Left lung (tissue), 14 donors: ENCODE measurements around the gene ARHGDIG. TPM values are rescaled to one million over a fixed set of nuclear protein-coding genes. Genes with fewer than 3 reads are reported as not detected.
A peak's percentile ranks its signal among the peaks of the same experiment; 100 is the strongest.

Source experiments
- ATAC-seq: fragments of 200-7000 bp; cut with Tn5 transposase; one replicate; pipeline ENCODE4 v1.9.1; 2020; ENCODE audit warnings: moderate library complexity
- DNase-seq, 4 donors: peaks; one replicate each; pipeline ENCODE4 v3.0.0-alpha.2; 2013 to 2020
- H3K27ac ChIP-seq, 2 donors: fragments of 200-600 bp; sonication (generic) in 1 of 2; one replicate each; pipeline versions ENCODE4 v1.5.0 to v1.8.0; 2020 to 2021
- H3K27me3 ChIP-seq, 2 donors: fragments of 200-600 bp; sonication (generic) in 1 of 2; one replicate each; pipeline versions ENCODE4 v1.5.0 to v1.8.0; 2020 to 2021
- H3K36me3 ChIP-seq, 2 donors: fragments of 200-600 bp; sonication (generic) in 1 of 2; one replicate each; pipeline versions ENCODE4 v1.5.0 to v1.8.0; 2020 to 2021
- H3K4me1 ChIP-seq, 2 donors: fragments of 200-600 bp; one replicate each; pipeline ENCODE4 v1.8.0; 2021
- H3K4me3 ChIP-seq, 2 donors: fragments of 200-600 bp; sonication (generic) in 1 of 2; one replicate each; pipeline versions ENCODE4 v1.5.0 to v1.8.0; 2020 to 2021; ENCODE audit warnings: mild to moderate bottlenecking in 1 of 2
- H3K9me3 ChIP-seq, 2 donors: fragments of 200-600 bp; sonication (generic) in 1 of 2; one replicate each; pipeline versions ENCODE4 v1.5.0 to v1.8.0; 2020 to 2021
- intact Hi-C, 2 donors: fragments of 100-400 bp; cut with DNase I; formaldehyde crosslinking; loops; one replicate each; pipeline versions ENCODE4 v1.11.2 to v1.14.2; 2022
- long read RNA-seq, 12 donors: library from polyadenylated mRNA in 2 of 12; unstranded in 2 of 12; transcript quantifications; one replicate each; pipeline ENCODE4 v2.0.0 and lab custom pipeline, GENCODE V29; 2019 to 2026
- polyA plus RNA-seq, 6 donors: library from polyadenylated mRNA; unstranded; fragments of 120-200 nt; gene quantifications; one replicate each; pipeline ENCODE4 v1.2.1, GENCODE V29; 2013; ENCODE audit not compliant: insufficient read length in 6 of 6
- total RNA-seq, 2 donors: library from RNA; stranded (reverse); fragmentation: NEBNext Ultra II Directional; extraction: Animal tissue kit (Norgen Biotek cat#: 25700); gene quantifications; one replicate each; pipeline ENCODE4 v1.2.1, GENCODE V29; 2021
- TF ChIP-seq, protein P1 (sequence below), 2 donors: fragments of 200-600 bp; sonication (generic) in 1 of 2; IDR thresholded peaks; one replicate each; pipeline versions ENCODE4 v1.5.0 to v1.8.0; 2021; ENCODE audit warnings: antibody characterized with exemption in 2 of 2
- donor health status: DM: no; HTN: yes; CAD: no.
- donor health status: DM: no; HTN: no; CAD: no.

Gene ARHGDIG
- total RNA-seq (1 to 10 TPM; 1.0 to 1.1 TPM), polyA plus RNA-seq (1 to 10 TPM in 2 of 6 donors, under 1 TPM in 3, not detected in 1; 0.52 to 2.6 (median 0.97) TPM)
- long read RNA-seq, donor 1, partial matches to known transcripts: 0 of 2 reads
- long read RNA-seq, donor 1, other reads (novel, unspliced or antisense): 0 of 2 reads
- long read RNA-seq, donor 2: 0 reads
- long read RNA-seq, donor 3: 0 reads
- long read RNA-seq, donor 4: 0 reads
- long read RNA-seq, donor 5: 0 reads
- long read RNA-seq, donor 6: 0 reads
- long read RNA-seq, donor 7: 0 reads
- long read RNA-seq, donor 8: 0 reads
- long read RNA-seq, donor 9: 0 reads
- long read RNA-seq, donor 10: 0 reads
- long read RNA-seq, donor 11: 0 reads
- long read RNA-seq, donor 12: 0 reads

DNA sequence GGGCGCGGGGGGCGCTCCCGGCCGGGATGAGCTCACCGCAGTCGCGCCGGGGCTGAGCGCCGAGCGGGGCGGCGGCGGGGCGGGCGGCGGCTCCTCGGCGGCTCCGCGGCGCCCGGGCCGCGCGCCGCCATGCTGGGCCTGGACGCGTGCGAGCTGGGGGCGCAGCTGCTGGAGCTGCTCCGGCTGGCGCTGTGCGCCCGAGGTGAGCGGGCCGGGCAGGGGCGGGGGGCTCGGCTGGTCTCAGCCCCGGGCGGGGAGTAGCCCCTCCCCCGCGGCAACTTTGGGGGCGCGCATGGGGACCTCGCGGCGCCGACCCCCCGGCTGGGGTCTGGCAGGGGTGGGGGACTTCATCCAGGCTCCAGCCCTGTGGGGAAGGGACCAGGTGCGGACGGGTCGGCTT is at the start of gene ARHGDIG:
TSS of gene ARHGDIG (plus strand) at position 40 of the 400 bp plus-strand sequence. CDS start at position 130, 90 bp downstream.
- Histone ChIP-seq H3K36me3 (no peaks in the 10 kb centered on the region), H3K4me3 (no peak within 1 kb of the TSS), H3K27me3 (peaks cover 17 to 78% of the 10 kb centered on the region in 2 donors), H3K27ac (no peak within 1 kb of the TSS), H3K9me3 (no peaks in the 10 kb centered on the region), H3K4me1 (peaks cover 6 to 13% of the 10 kb centered on the region in 2 donors)
- ATAC-seq: no peak
- DNase-seq: no peak
- intact Hi-C loops: no loop called here
- TF ChIP-seq, protein P1, sequence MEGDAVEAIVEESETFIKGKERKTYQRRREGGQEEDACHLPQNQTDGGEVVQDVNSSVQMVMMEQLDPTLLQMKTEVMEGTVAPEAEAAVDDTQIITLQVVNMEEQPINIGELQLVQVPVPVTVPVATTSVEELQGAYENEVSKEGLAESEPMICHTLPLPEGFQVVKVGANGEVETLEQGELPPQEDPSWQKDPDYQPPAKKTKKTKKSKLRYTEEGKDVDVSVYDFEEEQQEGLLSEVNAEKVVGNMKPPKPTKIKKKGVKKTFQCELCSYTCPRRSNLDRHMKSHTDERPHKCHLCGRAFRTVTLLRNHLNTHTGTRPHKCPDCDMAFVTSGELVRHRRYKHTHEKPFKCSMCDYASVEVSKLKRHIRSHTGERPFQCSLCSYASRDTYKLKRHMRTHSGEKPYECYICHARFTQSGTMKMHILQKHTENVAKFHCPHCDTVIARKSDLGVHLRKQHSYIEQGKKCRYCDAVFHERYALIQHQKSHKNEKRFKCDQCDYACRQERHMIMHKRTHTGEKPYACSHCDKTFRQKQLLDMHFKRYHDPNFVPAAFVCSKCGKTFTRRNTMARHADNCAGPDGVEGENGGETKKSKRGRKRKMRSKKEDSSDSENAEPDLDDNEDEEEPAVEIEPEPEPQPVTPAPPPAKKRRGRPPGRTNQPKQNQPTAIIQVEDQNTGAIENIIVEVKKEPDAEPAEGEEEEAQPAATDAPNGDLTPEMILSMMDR (IDR thresholded peaks at IDR 0.05): no peak

DNA sequence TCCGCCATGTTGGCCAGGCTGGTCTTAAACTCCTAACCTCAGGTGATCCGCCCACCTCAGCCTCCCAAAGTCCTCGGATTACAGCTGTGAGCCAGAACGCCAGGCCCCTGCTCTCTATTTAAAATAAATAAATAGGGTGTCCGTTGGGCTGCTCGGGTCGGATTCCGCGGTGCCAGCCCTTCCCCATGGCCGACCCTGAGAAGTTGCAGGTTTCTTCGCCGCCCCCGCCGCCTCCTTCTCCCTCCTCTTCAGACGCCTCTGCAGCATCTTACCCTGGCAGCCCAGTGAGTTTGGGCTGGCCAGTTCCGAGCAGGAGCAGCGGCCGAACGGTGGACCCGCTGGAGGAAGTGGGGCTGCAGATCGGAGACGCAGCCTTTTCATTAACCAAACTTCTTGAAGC is 49.4 kb upstream of the ARHGDIG start:
- TF ChIP-seq, protein P1 (IDR thresholded peaks at IDR 0.05): no peak
- ATAC-seq: no peak
- Histone ChIP-seq H3K4me3 (no peak overlapping the region), H3K27ac (no peak overlapping the region), H3K27me3 (no peaks in the 10 kb centered on the region), H3K4me1 (peaks cover 14 to 37% of the 10 kb centered on the region in 2 donors), H3K9me3 (no peaks in the 10 kb centered on the region), H3K36me3 (peaks cover 0 to 15% of the 10 kb centered on the region in 2 donors)
- intact Hi-C loops: no loop called here
- no peak for DNase-seq

DNA sequence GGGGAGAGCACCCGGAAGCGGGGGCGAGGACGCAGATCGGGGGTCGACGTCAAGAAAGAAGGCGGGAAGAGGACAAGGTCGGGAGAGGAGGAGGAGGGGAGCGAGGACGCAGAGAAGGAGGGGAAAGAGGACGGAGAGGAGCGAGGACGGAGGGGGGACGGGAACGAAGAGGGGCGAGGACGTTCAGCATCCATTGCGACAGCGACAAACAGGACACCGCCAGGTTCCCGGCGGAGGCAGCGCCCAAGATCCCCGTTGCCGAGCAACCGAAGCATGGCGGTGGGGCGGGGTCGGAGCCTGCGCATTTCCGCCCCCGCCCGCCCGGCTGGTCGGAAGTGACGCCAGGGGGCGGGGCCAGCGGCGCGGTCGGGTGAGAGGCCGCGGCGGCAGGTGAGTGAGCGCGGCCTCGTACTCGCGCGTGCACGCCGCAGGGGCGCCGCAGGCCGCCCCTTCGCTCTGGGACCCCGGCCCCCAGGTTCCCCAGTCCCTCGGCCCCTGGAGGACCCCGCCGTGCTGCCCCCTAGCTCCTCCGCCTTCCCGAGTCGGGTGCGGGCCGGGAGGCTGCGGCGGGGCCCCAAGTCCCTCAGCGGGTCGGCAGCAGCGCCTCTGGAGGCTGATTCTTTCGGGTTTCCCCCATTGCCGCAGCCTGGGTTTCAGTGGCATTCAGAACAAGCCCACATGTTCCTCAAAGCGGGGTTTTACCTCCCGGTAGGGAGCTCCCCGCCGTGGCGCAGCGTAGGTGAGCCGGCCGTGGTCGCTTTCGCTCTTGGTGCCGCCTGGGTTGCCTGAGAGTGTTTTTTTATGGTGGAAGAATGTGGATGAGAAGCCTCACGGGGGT is 45.7 kb upstream of the ARHGDIG start, which contains the start of gene FAM234A:
TSS of gene FAM234A (plus strand) at position 354 of the 838 bp plus-strand sequence. CDS start 19,593 bp downstream, outside the sequence.
- no peaks in the 10 kb centered on the region for H3K27me3 ChIP-seq
- DNase-seq: peak; percentile 92 to 97 (median 95)
- TF ChIP-seq, protein P1 (IDR thresholded peaks at IDR 0.05): peak in 1 of 2 donors; percentile 32
- peak within 1 kb of the TSS; percentile 63 to 88 for H3K4me3 ChIP-seq
- H3K4me1 ChIP-seq: peaks cover under 1 to 10% of the 10 kb centered on the region in 2 donors
- ATAC-seq: peak; percentile 97
- intact Hi-C loops: no loop called here
- peak within 1 kb of the TSS; percentile 93 to 99 for H3K27ac ChIP-seq
- no peaks in the 10 kb centered on the region for H3K36me3 ChIP-seq
- H3K9me3 ChIP-seq: no peaks in the 10 kb centered on the region

DNA sequence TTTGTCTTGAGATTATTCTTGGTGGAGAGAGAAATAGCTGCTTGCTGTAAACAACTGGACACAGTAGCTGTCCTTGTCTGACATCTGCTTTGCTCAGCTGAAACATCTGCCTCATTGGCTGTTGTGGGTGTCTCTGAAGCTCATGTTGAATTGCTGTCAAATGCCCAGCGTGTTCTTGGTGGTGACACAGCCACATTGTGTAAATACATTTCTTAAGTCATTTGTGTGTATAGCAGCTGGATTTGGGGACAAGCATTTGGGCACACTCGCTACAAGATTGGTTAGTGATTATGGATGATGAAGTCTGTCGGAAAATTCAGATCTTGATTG is 40.5 kb upstream of the ARHGDIG start:
- intact Hi-C loops: no loop called here
- H3K4me1 ChIP-seq: peaks cover 0 to 33% of the 10 kb centered on the region in 2 donors
- peak overlapping the region; percentile 5 to 8 for H3K27ac ChIP-seq
- DNase-seq: no peak
- no peak for ATAC-seq
- H3K9me3 ChIP-seq: no peaks in the 10 kb centered on the region
- TF ChIP-seq, protein P1 (IDR thresholded peaks at IDR 0.05): no peak
- no peaks in the 10 kb centered on the region for H3K36me3 ChIP-seq
- no peaks in the 10 kb centered on the region for H3K27me3 ChIP-seq
- no peak overlapping the region for H3K4me3 ChIP-seq

DNA sequence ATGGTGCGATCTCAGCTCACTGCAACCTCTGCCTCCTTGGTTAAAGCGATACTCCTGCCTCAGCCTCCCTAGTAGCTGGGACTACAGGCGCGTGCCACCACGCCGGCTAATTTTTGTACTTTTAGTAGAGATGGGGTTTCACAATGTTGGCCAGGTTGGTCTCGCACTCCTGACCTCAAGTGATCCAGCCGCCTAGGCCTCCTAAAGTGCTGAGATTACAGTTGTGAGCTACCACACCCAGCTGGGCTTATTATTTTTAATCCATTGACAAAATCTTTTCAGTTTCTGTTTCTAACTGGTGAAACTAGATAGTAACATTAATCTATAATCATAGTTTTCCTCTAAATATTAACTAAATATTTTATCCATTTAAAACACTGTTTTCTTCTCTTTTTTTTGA is 39.8 kb upstream of the ARHGDIG start:
- Histone ChIP-seq H3K4me3 (no peak overlapping the region), H3K36me3 (no peaks in the 10 kb centered on the region), H3K27ac (peak overlapping the region in 1 of 2 donors; percentile 8), H3K4me1 (peaks cover 0 to 32% of the 10 kb centered on the region in 2 donors), H3K27me3 (no peaks in the 10 kb centered on the region), H3K9me3 (no peaks in the 10 kb centered on the region)
- intact Hi-C loops: no loop called here
- ATAC-seq (no peak), DNase-seq (no peak)
- TF ChIP-seq, protein P1 (IDR thresholded peaks at IDR 0.05): no peak
